Measurements from ENCODE around the gene DEPDC4. TPM values are rescaled to one million over a fixed set of nuclear protein-coding genes. Genes with fewer than 3 reads are reported as not detected.

DEPDC4 gene
- total RNA-seq, 4 donors from 2014 or later: not detected

DNA sequence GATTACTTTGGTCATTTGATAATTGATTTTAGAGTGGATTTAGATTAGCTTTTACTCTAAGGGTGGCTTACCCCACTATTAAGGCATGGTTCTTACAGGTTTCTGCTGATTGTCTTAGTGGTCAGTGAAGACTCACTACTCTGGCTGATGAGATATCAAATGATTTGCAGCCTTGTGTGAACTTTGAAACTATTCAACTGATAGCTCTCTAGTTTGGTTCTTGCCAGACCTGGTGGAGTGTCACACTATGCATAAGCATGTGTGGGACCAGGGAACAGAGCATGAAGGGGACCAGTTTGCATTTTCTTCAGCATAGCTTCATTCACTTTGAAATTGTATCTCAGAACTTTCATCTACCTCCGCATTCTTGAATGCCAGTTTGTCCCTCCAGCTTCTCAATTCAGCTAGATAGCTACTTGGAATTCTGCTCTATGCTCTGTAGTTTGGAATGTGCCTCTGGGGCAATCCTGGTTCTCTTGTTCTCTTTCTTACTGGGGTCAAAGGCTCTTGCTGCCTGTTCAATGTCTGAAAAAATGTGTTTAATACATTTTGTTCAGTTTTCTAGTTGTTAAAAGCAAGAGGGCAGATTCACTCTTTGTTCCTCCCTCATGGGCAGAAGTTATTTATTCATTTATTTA, 12.8 kb upstream of the DEPDC4 start:
- no peak overlapping the region for H3K4me3 ChIP-seq (ENCODE audit: low read depth, poor library complexity, severe bottlenecking)
- no peak for TF ChIP-seq POLR2A (IDR thresholded peaks at IDR 0.05)
- TF ChIP-seq, protein P1, sequence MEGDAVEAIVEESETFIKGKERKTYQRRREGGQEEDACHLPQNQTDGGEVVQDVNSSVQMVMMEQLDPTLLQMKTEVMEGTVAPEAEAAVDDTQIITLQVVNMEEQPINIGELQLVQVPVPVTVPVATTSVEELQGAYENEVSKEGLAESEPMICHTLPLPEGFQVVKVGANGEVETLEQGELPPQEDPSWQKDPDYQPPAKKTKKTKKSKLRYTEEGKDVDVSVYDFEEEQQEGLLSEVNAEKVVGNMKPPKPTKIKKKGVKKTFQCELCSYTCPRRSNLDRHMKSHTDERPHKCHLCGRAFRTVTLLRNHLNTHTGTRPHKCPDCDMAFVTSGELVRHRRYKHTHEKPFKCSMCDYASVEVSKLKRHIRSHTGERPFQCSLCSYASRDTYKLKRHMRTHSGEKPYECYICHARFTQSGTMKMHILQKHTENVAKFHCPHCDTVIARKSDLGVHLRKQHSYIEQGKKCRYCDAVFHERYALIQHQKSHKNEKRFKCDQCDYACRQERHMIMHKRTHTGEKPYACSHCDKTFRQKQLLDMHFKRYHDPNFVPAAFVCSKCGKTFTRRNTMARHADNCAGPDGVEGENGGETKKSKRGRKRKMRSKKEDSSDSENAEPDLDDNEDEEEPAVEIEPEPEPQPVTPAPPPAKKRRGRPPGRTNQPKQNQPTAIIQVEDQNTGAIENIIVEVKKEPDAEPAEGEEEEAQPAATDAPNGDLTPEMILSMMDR (IDR thresholded peaks at IDR 0.05): no peak
- intact Hi-C loops (cut with DNase I; ENCODE audit: low total_unique reads): no loop called here
- 79 to 95% methylated on average over 1 of the region's 1 CpG for WGBS, 2 donors
- DNase-seq (ENCODE audit: low spot score in 2 of 2): no peak

DNA sequence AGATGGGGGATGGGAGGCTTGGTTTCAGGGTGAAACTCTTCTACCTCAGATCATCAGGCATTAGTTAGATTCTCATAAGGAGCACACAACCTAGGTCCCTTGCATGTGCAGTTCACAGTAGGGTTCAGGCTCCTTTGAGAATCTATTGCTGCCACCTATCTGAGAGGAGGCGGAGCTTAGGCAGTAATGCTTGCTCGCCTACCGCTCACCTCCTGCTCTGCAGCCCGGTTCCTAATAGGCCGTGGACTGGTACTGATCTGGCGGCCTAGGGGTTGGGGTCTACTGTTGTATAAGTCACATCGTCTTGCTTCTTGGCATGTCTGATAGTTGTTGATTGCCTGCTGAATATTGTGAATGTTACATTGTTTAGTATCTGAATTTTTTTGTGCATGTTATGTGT, 12.3 kb upstream of the DEPDC4 start:
- intact Hi-C loops (cut with DNase I; ENCODE audit: low total_unique reads): no loop called here
- DNase-seq (ENCODE audit: low spot score in 2 of 2): no peak
- 95 to 98% methylated on average over 7 of the region's 7 CpGs for WGBS, 2 donors
- TF ChIP-seq, protein P1 (IDR thresholded peaks at IDR 0.05): no peak
- no peak for TF ChIP-seq POLR2A (IDR thresholded peaks at IDR 0.05)
- no peak overlapping the region for H3K4me3 ChIP-seq (ENCODE audit: low read depth, poor library complexity, severe bottlenecking)

DNA sequence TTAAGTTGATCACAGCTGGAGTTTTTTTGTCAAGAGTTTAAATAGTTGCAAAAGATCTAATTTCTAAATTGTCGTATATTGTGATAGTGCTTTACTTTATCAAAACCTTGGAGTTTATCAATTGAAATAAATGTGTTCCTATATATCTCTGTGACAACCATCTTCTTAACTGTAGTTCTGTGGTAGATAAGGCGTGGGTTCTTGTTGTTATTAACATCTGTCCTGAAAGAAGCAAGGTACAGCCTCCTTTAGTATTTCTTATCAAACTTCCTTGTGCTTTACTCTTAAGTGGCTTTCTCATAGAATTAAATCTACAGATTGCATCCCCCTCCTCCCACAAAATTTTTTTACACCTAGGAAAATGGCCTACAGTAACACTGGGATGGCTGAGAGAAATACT, 7.4 kb upstream of the DEPDC4 start:
- 76 to 84% methylated on average over 2 of the region's 2 CpGs for WGBS, 2 donors
- TF ChIP-seq POLR2A (IDR thresholded peaks at IDR 0.05): no peak
- TF ChIP-seq, protein P1 (IDR thresholded peaks at IDR 0.05): no peak
- intact Hi-C loops (cut with DNase I; ENCODE audit: low total_unique reads): no loop called here

DNA sequence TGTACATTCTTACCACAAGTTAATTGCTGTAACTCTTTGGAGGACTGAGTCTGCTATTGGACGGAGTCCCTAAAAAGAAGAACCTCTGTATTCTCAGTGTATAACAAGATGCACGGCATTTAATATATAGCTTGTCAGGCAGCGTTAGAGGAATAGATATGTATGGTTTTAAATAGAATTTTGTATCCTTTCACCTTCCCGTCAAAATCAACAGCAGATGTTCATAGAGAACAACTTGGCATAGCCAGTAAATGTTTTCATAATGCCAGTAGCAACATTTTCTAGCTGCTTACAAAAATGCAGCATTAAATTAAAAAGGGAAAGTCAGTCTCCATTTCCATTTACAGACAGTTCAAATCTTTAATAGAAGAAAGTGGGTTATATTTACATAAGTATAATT, 6.9 kb upstream of the DEPDC4 start:
- intact Hi-C loops (cut with DNase I; ENCODE audit: low total_unique reads): no loop called here
- no peak for DNase-seq (ENCODE audit: low spot score in 2 of 2)
- no peak for TF ChIP-seq POLR2A (IDR thresholded peaks at IDR 0.05)
- TF ChIP-seq, protein P1 (IDR thresholded peaks at IDR 0.05): no peak
- H3K4me3 ChIP-seq (ENCODE audit: low read depth, poor library complexity, severe bottlenecking): no peak overlapping the region
- WGBS, 2 donors: 61 to 69% methylated on average over 4 of the region's 4 CpGs

More for the DNA sequence above, 7.4 kb upstream of the DEPDC4 start:
- DNase-seq (ENCODE audit: low spot score in 2 of 2): no peak
- no peak overlapping the region for H3K4me3 ChIP-seq (ENCODE audit: low read depth, poor library complexity, severe bottlenecking)

DNA sequence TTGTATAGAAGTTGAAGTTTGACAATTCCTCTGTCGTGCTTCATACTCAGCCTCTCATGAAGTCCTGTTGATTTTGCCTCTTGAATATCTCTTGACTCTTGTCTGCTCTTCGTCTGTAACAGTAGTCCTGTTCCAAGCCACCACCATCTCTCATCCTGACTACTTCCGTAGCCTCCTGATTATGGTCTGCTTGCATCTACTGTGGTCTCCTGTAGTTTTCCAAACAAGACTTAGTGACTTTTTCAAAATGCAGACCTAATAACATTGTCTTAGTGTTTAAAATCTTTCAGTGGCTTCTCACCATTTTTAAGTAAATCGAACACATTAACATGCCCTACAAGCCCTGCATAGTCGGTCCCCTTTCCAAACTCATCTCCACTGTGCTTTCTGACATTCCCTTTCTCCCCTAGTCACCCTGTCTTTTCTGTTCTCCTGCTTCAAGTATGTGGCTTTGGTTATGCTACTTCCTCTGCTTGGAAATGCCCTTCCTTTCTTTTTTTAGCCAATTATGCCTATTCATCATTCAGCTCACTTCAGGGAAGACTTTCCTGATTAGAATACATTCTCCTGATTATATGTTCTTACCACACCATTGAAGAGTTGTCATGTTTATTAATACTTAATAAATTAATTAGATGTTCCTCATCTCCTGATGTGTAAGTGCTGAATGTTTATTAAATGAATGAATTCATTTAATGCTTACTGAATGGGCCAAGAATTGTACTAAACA, 2.1 kb upstream of the DEPDC4 start:
- TF ChIP-seq, protein P1 (IDR thresholded peaks at IDR 0.05): no peak
- no peak for TF ChIP-seq POLR2A (IDR thresholded peaks at IDR 0.05)
- no peak overlapping the region for H3K4me3 ChIP-seq (ENCODE audit: low read depth, poor library complexity, severe bottlenecking)
- intact Hi-C loops (cut with DNase I; ENCODE audit: low total_unique reads): no loop called here
- WGBS, 2 donors: 68 to 74% methylated on average over 5 of the region's 5 CpGs
- no peak for DNase-seq (ENCODE audit: low spot score in 2 of 2)
